NB4 (cell line): Measurements from ENCODE around the gene PCDH18.
"Not testable (repeated sequence)": the region's sequence is repeated elsewhere in the genome, so short reads cannot be mapped to it uniquely, and the experiment has no call there.

Source experiments
- DNase-seq: peaks from one replicate; pipeline ENCODE4 v3.0.0; 2010; ENCODE audit warnings: low read depth
- H3K4me3 ChIP-seq: one replicate; pipeline ENCODE4 v1.5.1; 2011; ENCODE audit warnings: mild to moderate bottlenecking, low read depth, low read length, moderate library complexity
- CTCF ChIP-seq: IDR thresholded peaks from one replicate; pipeline ENCODE4 v1.5.1; 2012; ENCODE audit warnings: low read depth, low read length
- MYC ChIP-seq: IDR thresholded peaks from 2 replicates; pipeline ENCODE4 v1.6.1; 2011; ENCODE audit warnings: low read depth, low read length
- POLR2A ChIP-seq: IDR thresholded peaks from 2 replicates; pipeline ENCODE4 v1.6.1; 2011; ENCODE audit warnings: mild to moderate bottlenecking; ENCODE audit not compliant: insufficient read length; ENCODE audit errors: extremely low read depth
- TF ChIP-seq, protein P1 (sequence below): IDR thresholded peaks from 2 replicates; pipeline ENCODE4 v1.6.1; 2011; ENCODE audit warnings: low read depth, low read length

PCDH18 gene

DNA sequence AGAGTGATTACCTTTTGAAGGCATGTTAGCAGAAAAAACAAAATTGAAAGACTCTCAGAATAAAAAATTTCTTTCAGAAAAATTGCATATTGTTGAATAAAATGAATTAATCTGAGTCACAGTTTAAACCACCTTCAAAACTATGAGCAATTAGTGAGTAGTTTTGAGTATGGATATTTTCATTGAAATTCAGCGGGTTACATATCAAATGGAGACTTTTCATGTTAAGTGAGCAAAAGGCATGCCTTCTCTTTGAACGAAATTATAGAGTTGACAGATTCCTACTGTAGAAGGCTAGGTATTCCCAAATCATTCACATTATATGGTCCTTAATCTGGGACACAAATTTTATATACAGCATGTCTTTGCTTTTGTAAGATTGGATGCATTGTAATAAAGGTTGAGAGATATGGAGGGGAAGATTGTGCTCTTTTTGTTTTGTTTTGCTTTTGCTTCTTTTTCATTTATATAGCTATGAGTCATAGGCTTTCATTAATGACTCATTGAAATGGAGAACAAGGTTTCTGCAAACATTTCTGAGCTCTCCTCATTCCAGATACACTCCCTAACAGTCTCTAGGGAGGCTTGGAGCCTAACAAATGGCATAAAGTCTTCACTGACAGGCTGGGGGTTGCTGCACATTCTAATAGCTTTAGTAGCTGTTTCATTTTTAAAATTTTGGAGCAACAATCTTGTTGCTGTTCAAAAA lies 21.6 kb downstream of the PCDH18 start:
- H3K4me3 ChIP-seq, result no peak overlapping the region
- DNase-seq, result peak; percentile 51
- TF ChIP-seq, protein P1, sequence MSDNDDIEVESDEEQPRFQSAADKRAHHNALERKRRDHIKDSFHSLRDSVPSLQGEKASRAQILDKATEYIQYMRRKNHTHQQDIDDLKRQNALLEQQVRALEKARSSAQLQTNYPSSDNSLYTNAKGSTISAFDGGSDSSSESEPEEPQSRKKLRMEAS, result no peak

GRCh38 chr4:137509855-137510282 lies 22.4 kb downstream of the PCDH18 start:
- no peak for DNase-seq
- H3K4me3 ChIP-seq, result no peak overlapping the region
- TF ChIP-seq, protein P1, result no peak

- no peak overlapping the region for H3K4me3 ChIP-seq
- TF ChIP-seq, protein P1, result no peak
- no peak for TF ChIP-seq CTCF
- TF ChIP-seq MYC, result no peak
- TF ChIP-seq POLR2A, result no peak
- DNase-seq, result no peak
These were observed 29.8 kb downstream of the PCDH18 start for GRCh38 chr4:137502339-137503129.

DNA sequence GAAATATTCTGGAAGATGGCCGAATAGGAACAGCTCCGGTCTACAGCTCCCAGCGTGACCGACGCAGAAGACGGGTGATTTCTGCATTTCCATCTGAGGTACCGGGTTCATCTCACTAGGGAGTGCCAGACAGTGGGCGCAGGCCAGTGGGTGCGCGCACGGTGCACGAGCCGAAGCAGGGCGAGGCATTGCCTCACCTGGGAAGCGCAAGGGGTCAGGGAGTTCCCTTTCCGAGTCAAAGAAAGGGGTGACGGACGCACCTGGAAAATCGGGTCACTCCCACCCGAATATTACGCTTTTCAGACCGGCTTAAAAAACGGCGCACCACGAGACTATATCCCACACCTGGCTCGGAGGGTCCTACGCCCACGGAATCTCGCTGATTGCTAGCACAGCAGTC lies 36.0 kb downstream of the PCDH18 start:
- DNase-seq, H3K4me3 ChIP-seq: not testable (repeated sequence)

DNA sequence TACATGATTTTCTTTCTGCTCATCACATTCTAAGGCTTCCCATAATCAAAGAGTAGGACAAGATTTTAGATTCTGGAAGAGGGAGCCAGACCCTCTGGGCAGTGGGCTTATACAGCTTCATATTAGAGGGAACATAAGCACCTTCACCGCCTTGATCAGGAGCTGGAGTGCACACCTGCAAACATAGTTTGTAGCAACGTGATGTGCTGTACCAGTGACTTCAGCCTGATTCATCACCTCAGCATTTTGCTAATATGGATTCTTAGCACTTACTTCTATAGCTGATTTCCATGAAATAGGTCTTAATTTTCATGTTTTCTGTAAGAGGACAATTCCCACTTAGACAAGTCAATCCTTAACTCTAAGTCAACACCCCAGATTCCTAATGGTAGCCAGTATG lies 36.7 kb downstream of the PCDH18 start:
- no peak for TF ChIP-seq POLR2A
- TF ChIP-seq, protein P1, result no peak
- no peak for TF ChIP-seq CTCF
- no peak for TF ChIP-seq MYC
- DNase-seq, result no peak
- H3K4me3 ChIP-seq, result no peak overlapping the region

DNA sequence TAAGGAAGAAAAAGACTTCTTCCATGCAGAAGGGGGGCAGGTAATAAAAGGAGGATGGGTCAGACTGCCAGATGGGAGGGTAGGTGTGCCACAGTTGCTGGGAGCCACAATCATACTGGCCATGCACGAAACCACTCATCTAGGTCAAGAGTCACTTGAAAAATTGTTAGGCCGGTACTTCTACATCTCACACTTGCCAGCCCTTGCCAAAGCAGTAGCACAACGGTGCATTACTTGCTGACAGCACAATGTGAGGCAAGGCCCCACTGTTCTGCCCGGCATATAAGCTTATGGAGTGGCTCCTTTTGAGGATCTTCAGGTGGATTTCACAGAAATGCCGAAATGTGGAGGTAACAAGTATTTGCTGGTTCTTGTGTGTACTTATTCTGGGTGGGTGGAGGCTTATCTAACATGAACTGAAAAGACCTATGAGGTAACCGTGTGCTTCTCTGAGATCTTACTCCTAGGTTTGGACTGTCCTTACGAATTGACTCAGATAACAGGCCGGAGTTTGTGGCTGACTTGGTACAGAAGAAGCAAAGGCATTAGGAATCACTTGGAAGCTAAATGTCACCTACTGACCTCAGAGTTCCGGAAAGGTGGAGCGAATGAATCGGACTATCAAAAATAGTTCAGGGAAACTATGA lies 48.9 kb downstream of the PCDH18 start:
- not testable (repeated sequence) for H3K4me3 ChIP-seq, DNase-seq

DNA sequence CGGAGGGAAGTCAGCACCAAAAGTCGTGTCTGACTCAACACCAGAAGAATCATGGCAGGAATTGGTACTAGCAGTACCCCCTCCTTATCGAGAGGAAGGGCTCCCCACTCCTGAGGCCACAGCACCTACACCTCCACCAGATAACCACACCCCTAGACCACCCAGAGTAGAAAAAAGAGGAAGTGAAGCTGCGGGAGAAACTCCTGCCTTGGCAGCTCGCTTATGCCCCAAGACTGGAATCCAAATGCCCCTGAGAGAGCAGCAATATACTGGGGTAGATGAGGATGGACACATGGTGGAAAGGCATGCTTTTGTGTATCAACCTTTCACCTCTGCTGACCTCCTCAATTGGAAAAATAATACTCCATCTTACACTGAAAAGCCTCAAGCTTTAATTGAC lies 52.6 kb downstream of the PCDH18 start:
- DNase-seq, H3K4me3 ChIP-seq: not testable (repeated sequence)

GRCh38 chr4:137476345-137476744 lies 55.9 kb downstream of the PCDH18 start:
- H3K4me3 ChIP-seq, result no peak overlapping the region
- TF ChIP-seq POLR2A (no peak), CTCF (no peak), MYC (no peak)
- TF ChIP-seq, protein P1, result no peak
- no peak for DNase-seq
